ENCODE data around the gene PIN4.
"Not testable (repeated sequence)": the region's sequence is repeated elsewhere in the genome, so short reads cannot be mapped to it uniquely, and the experiment has no call there.

DNA sequence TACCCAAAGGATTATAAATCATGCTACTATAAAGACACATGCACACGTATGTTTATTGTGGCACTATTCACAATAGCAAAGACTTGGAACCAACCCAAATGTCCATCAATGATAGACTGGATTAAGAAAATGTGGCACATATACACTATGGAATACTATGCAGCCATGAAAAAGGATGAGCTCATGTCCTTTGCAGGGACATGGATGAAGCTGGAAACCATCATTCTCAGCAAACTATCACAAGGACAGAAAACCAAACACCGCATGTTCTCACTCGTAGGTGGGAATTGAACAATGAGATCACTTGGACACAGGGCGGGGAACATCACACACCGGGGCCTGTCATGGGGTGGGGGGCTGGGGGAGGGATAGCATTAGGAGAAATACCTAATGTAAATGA is 5.3 kb upstream of the PIN4 start:
- TF ChIP-seq, protein P1, sequence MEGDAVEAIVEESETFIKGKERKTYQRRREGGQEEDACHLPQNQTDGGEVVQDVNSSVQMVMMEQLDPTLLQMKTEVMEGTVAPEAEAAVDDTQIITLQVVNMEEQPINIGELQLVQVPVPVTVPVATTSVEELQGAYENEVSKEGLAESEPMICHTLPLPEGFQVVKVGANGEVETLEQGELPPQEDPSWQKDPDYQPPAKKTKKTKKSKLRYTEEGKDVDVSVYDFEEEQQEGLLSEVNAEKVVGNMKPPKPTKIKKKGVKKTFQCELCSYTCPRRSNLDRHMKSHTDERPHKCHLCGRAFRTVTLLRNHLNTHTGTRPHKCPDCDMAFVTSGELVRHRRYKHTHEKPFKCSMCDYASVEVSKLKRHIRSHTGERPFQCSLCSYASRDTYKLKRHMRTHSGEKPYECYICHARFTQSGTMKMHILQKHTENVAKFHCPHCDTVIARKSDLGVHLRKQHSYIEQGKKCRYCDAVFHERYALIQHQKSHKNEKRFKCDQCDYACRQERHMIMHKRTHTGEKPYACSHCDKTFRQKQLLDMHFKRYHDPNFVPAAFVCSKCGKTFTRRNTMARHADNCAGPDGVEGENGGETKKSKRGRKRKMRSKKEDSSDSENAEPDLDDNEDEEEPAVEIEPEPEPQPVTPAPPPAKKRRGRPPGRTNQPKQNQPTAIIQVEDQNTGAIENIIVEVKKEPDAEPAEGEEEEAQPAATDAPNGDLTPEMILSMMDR (IDR thresholded peaks at IDR 0.05) = not testable (repeated sequence)
- not testable (repeated sequence) for TF ChIP-seq POLR2A (IDR thresholded peaks at IDR 0.05)

Data from thyroid gland (tissue), 4 donors.